A549 (cell line): ENCODE measurements around the gene FREM1.

Experiments
- CEBPB ChIP-seq, 2 experiments: fragments of >200 bp in 1 of 2; sonication (Bioruptor Twin) in 1 of 2; formaldehyde crosslinking in 1 of 2; IDR thresholded peaks; 2 replicates each; pipeline ENCODE4 v1.6.1; 2012 to 2016
- CTCF ChIP-seq: fragments of >200 bp; sonication (Bioruptor Twin); formaldehyde crosslinking; IDR thresholded peaks from 3 replicates; pipeline ENCODE4 v1.5.1; 2016
- ELK1 ChIP-seq: fragments of 150-350 bp; IDR thresholded peaks from 2 replicates; pipeline ENCODE4 v1.6.1; 2014; ENCODE audit warnings: low read depth, mild to moderate bottlenecking, low read length
- JUNB ChIP-seq: fragments of >200 bp; sonication (Bioruptor Twin); formaldehyde crosslinking; IDR thresholded peaks from 2 replicates; pipeline ENCODE4 v1.6.1; 2016
- POLR2A ChIP-seq: IDR thresholded peaks from 2 replicates; pipeline ENCODE4 v1.6.1; 2012; ENCODE audit warnings: mild to moderate bottlenecking, low read length

DNA sequence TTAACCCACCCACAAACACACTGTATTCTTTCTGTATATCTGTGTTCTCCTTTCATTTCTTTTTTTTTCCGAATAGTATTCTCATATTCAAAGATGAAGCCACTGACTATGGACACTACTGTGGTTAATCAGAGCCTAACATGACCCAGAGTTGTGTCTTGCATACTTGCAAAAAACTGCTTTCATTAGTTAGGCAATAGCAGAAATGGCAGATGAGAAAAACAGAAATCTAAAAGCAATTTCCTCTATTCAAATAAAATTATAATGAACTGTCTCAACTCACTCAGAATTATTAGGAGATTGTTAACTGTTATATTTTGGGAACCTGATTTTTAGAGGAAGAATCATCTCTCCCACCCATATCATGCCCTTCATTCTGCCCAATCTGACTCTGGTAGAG, 45.9 kb downstream of the FREM1 start:
- TF ChIP-seq JUNB (no peak), POLR2A (no peak), CTCF (no peak), ELK1 (no peak), CEBPB (IDR thresholded peaks at IDR 0.05) (no peak)
